Esophagus muscularis mucosa (tissue), 4 donors: ENCODE results near the gene MORC2.

Experiments used
- CTCF ChIP-seq, 3 experiments: fragments of 200-600 bp in 2 of 3; fragments of 450-650 bp in 1 of 3; sonication (generic) in 2 of 3; IDR thresholded peaks; one replicate each; pipeline ENCODE4 v1.5.1; 2017 to 2019; ENCODE audit warnings: antibody characterized with exemption in 3 of 3, mild to moderate bottlenecking in 2 of 3, moderate library complexity in 1 of 3
- EP300 ChIP-seq: sonication (generic); formaldehyde crosslinking; IDR thresholded peaks from one replicate; pipeline ENCODE4 v1.6.1; 2017; ENCODE audit warnings: antibody characterized with exemption
- POLR2A ChIP-seq: fragments of 450-650 bp; IDR thresholded peaks from one replicate; pipeline ENCODE4 v1.6.1; 2017; ENCODE audit warnings: antibody characterized with exemption, moderate library complexity, mild to moderate bottlenecking, low read depth

GRCh38 chr22:30889996-30890480 lies 78.5 kb downstream of the MORC2 start:
- no peak for TF ChIP-seq CTCF (IDR thresholded peaks at IDR 0.05)
- no peak for TF ChIP-seq POLR2A
- no peak for TF ChIP-seq EP300
